Fibroblast of skin of right biceps (primary cell): ENCODE measurements around the gene FOXE3.

Experiments used
- DNase-seq: peaks from one replicate; pipeline ENCODE4 v3.0.0-alpha.2; 2013

FOXE3 gene

DNA sequence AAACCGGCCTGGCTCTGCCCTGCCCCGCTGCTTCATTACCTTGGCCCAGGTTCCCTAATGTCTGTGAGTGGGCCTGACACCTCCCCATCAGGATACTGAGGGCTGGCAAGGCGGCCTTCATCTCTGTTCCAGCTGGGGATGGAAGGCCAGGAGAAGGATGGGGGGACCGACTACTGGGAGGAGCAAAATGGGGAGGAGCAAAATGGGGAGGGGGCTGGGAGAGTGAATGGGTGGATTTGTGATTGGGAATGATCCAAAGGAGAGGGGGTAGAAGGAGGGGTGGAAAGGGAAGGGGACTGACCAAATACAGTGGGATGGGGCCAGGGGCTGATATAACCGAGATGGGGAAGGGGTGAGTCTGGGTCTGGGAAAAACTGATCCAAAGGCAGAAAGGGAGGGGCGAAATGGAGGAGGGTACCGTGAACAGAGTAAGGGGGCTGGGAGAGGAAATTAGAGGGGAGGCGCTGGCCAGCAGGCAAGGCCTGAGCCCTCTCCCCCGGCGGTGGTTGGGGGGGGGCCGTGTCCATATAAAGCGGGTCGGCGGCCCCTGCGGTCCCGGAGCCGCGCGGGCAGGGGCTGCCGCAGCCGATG lies at the start of gene FOXE3:
Gene FOXE3, plus strand, starts transcription at position 558 of the 591 bp plus-strand sequence. Its CDS starts 31 bp downstream, at position 589.
- DNase-seq, result no peak

GRCh38 chr1:47367651-47368050 lies 48.4 kb upstream of the FOXE3 start:
- DNase-seq, result no peak

DNA sequence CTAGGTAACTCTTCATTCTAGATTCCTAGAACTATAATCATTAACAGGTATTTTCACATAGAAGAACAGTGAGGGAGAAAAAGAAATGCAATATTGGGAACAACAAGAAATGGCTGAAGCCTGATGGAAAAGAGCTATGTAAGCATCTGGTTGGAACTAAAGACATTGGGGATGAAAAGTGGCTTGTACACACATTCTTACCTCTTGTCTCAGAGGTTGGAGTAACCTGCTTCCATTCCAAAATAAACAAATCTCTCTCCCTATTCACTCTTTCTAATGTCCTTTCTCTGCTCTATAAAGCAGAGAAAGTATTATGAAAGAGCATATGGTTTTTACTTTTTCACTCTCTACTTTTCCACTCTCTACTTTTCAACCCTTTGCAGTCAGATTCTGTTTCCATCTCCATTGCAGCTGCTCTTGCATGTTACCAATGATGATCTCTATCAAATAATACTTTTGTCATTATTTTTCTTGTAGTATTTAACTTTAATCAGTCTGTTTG lies 45.0 kb upstream of the FOXE3 start:
- DNase-seq, result peak; percentile 16

- no peak for DNase-seq
Observed at GRCh38 chr1:47374501-47374900, 41.6 kb upstream of the FOXE3 start.

DNA sequence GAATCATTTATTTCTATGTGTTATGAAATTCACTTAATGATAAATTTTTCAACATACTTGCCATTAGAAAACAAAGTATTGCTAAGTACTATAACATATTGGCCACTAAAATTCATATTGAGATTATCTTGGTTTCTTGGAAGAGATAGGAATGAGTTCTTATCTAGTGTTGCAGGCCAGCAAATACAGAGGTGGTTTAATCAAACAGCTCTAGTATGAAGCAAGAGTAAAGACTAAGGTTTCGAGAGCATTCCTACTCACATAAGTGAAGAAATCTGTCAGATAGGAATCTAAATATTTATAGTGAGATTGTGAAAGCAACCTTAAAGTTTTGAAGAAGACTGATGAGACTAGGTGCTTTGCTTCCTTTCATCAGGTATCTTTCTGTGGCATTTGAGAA lies 37.9 kb upstream of the FOXE3 start:
- DNase-seq, result no peak

DNA sequence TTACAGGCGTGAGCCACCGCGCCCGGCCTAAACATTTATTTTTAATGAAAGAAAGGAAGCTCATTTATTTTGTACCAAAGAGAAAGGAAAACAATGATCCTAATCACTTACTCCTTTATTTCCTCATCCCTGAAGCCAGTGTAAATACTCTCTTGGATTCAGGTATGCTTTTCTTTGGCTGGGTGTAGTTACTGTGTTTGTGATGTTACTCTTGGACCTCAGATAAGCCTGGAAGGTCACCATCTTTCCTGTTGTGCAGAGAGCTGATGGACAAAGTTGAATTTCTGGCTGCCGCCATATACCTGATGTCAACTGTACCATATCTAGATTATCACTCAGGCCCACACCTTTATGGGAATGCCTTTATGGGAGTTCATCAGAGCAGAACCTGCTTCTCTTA lies 35.4 kb upstream of the FOXE3 start:
- no peak for DNase-seq

DNA sequence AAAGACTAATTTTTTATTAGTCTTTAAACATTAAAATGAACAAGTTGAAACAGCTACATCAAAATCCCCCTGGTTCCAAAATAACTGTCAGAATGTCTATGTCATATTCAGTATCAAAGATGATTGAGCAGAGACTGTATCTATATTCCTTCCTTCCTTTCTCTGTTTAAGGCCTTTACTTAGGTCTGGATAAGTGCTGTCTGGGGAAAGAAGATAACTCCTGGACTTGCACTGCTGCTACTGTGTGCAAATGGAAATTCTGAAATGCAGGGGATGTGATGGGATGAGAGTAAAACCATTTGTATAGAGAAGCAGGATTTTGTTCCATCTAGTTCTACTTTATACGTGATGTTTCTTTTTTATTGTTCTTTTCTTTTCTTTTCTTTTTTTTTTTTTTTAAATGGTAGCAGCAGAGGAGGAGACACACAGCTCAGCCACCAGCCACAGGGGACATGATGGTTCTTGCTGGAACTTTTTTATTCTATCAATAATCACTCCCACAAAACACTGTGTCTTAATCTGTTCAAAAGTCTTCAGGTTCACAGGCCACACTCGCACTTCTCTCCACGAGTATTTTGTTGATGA lies 33.6 kb upstream of the FOXE3 start:
- DNase-seq, result no peak

GRCh38 chr1:47384083-47384482 lies 32.0 kb upstream of the FOXE3 start:
- no peak for DNase-seq

DNA sequence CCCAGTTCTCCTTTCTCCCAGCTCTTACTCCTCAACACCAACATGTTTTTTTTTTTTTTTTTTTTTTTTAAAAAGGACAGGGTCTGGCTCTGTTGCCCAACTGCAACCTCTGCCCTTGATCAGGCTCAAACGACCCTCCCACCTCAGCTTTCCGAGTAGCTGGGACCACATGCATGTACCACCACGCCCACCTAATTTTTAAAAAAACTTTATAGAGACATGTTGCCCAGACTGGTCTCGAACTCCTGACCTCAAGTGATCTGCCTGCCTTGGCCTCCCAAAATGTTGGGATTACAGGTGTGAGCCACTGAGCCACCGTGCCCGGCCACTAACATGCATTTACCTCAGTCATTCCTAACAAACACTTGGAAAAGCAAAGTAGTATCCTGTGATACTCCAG lies 31.1 kb upstream of the FOXE3 start:
- no peak for DNase-seq

GRCh38 chr1:47386268-47386667 lies 29.8 kb upstream of the FOXE3 start:
- DNase-seq, result no peak

DNA sequence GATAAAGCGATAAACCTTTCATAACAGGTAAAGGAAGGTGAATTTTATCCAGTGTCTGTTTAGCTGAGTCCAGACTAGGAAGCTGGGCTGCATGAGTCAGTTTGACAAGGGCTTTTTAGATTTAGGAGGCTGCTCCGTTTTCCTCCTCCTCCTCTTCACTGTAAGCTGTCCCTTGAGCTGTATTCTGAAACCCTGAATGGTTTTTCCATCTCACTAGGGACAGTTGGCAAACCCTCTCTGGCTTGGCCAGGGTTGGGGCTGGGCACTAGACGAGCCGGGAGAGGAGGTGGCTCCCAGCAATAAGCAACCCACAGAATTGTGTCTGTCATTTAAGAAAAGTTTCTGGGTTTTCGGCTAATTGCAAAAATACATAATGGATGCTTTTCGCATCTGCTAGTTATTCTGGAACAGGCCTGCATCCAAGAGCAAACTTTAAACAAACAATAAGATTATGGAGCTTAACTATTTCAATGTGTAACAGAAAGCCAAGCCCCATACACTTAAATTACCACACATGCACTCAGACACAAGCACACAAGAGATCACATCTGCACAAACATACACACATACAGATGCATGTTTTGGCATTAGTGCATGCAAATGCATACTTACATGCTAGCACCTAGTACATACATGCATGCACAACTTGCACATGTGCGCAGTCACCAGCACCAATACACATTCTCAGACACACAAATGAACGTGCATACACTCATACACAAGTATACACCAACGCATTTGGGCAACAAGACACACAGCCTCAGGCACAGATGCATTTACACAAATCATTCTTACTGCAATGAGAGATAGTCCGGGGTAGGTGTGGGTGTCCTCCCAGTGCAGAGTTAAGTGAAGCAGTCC lies 27.8 kb upstream of the FOXE3 start:
- no peak for DNase-seq

DNA sequence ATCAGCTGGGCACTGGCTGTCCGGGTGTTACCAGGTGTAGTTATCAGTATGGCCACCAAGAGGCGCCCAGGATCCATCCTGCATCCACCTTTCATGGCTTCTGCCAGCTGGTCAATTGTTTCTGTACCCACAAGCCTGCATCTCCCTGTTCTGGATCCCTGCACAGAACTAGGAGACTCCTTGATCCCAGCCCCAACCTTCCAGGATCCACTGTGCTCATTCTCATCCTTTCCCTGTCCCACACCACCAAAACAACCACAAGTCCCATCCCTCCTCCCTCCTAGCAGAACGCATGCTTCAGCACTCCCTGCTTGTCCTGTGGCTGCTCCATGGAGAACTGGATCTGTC lies 27.2 kb upstream of the FOXE3 start:
- peak; percentile 56 for DNase-seq

- DNase-seq, result no peak
Observed at GRCh38 chr1:47389731-47390130, 26.4 kb upstream of the FOXE3 start.

- no peak for DNase-seq
Observed at GRCh38 chr1:47390843-47391242, 25.2 kb upstream of the FOXE3 start.

DNA sequence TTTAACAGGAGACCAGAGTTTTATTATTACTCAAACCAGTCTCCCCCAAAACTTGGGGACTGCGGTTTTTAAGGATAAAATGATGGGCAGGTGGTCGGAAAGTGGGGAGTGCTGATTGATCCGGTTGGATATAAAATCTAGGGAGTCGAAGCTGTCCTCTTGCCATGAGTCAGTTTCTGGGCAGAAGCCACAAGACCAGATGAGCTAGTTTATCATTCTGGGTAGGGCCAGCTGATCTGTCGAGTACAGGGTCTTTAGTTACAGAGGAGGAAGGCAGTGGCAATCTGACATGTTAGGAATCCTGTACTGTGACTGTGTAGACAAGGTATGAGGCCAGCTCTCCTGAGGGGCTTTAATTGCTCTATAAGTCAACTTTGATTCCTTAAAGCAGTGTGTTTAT lies 22.9 kb upstream of the FOXE3 start:
- DNase-seq, result no peak

- DNase-seq, result no peak
Observed at GRCh38 chr1:47395433-47395832, 20.7 kb upstream of the FOXE3 start.

DNA sequence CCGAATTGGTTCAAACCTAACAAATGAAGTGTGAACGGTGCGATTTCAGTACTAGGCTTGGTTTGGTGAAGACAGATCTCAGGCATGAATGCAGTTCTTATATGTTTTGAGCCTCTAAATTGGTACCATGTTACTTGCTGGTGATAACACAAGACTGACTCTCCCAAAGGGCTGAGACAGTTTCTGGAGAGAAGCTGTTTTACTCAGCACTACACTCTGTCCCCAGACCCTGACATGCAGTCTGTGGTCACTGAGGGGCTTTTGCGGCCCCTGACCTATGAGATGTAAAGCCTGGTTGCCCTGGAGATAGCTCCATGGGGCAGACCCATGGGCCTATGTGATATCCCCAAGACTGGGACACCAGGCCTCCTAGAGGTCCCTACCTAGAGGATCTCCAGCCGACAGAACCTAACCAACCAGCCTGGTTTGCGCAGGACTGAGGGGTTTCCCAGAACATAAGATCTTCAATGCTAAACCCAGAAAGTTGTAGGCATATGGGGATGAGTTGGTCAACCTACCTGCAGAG lies 19.4 kb upstream of the FOXE3 start:
- no peak for DNase-seq

DNA sequence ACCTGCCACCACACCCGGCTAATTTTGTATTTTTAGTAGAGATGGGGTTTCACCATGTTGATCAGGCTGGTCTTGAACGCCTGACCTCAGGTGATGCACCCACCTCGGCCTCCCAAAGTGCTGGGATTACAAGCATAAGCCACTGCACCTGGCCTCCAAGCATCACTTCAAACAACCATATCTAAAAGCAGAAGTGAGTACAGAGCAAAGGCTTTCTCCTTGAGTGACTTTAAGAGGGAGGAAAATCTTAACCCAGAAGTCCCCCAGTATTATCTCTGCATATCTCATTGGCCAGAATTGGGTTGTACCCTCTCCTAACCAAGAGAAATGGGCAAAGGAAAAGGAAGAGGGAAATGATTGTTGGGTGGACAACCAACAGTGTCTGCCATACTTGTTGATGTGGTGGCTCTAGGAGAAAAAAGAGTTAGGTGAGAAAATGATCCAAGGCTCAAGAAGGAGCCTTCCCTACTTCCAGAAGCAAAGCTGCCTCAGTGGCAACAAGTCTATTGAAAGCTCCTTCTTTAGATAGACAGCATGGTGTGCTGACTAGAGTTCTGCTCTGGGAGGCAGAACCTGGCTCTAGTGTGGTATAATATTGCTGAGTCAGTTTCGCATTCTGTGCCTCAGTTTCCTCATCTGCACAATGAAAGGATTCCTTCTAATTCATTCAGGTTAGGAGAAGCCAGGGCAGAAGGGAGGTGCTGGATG lies 16.8 kb upstream of the FOXE3 start:
- DNase-seq, result no peak

DNA sequence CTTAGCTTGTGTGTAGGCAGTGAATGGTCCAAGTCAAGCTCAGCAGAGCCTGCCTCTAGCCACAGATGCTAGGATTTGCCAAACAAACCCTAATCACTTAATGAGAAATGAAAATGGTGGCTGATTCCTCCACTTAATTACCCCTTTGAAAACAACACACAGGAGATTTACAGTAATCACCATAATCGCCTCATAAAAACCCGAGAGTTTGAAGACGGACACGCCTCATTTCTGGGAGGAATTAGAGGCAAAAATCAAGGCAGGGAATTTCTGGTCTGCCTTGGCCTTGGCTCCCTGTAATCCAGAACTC lies 16.3 kb upstream of the FOXE3 start:
- DNase-seq, result no peak

GRCh38 chr1:47401761-47402160 lies 14.3 kb upstream of the FOXE3 start:
- no peak for DNase-seq

DNA sequence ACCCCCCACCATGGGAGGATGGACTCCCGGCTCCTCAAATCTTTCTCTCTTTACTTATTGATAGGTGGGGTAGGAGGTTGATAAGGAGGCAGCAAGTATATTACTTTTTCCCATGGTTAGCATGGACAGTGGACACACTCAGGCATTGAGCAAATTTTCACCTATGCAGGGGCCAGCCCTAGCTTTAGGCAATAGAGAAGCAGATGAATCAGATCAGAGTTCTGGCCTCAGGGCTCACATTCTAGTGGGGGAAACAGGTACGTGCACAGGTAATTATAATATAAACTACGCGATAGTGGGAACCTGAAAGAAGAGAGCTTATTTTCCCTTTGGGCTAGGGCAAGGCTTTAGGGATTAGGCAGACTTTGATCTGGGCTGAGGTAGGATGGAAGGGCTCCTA lies 13.5 kb upstream of the FOXE3 start:
- DNase-seq, result no peak

DNA sequence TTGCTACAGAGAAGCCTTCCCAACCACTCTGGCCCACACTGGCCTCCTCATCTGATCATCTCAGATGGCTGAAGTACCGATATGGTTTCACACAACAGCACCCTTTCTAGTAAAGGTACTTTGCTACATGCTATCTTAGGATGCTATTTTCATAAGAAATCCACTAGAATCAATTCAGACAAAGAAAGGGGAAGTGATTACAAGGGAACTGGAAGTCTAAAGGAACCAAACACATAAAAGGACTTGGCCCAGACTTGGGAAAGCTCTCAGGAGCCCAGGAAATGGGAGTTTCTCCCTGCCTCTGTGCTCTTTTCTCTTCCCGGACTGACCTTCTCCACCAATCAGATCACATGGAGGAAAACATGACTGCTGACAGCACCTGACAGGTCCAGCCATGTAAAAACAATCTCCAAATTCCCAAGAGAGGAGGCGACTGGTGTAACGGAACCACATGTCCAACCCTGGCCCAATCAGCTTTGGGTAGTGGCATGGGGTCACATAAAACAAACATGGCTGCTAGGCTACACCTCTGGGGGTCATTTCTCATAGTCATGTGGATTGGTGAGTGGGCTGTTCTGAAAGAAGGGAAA lies 12.7 kb upstream of the FOXE3 start:
- no peak for DNase-seq

GRCh38 chr1:47405697-47406096 lies 10.4 kb upstream of the FOXE3 start:
- no peak for DNase-seq
